ENCODE results near the gene ZNF107. TPM values are rescaled to one million over a fixed set of nuclear protein-coding genes. Genes with fewer than 3 reads are reported as not detected.

The ZNF107 gene
- total and polyA plus RNA-seq, 12 donors, result 0.75 to 2.8 (median 1.7) TPM

DNA sequence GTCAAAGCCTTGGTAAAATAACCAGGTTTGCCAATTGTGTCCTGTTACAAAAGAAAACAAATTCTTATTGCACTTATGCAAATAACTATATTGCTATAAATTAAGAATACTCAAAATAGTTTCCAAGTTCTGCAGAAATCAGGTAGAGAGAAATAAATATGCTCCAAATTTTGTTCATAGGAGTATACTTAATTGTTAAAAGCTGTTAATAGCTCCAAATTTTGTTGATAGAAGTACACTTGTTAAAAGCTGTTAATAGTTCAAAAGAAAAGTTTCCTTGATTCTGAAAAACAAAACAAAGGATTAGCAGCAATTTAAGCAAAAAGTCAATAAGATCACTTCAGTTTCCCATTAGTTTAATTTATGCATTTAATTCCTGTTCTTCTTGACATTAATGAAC lies 81.9 kb downstream of the ZNF107 start:
- peaks cover 0 to 5% (median 0%) of the 10 kb centered on the region in 9 donors for H3K4me1 ChIP-seq
- intact Hi-C loops (cut with DNase I), result no loop called here
- H3K27me3 ChIP-seq, result no peaks in the 10 kb centered on the region
- ATAC-seq (no peak), DNase-seq (no peak)
- H3K4me3 ChIP-seq, result no peak overlapping the region
- no peak overlapping the region for H3K27ac ChIP-seq
- TF ChIP-seq, protein P1, sequence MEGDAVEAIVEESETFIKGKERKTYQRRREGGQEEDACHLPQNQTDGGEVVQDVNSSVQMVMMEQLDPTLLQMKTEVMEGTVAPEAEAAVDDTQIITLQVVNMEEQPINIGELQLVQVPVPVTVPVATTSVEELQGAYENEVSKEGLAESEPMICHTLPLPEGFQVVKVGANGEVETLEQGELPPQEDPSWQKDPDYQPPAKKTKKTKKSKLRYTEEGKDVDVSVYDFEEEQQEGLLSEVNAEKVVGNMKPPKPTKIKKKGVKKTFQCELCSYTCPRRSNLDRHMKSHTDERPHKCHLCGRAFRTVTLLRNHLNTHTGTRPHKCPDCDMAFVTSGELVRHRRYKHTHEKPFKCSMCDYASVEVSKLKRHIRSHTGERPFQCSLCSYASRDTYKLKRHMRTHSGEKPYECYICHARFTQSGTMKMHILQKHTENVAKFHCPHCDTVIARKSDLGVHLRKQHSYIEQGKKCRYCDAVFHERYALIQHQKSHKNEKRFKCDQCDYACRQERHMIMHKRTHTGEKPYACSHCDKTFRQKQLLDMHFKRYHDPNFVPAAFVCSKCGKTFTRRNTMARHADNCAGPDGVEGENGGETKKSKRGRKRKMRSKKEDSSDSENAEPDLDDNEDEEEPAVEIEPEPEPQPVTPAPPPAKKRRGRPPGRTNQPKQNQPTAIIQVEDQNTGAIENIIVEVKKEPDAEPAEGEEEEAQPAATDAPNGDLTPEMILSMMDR (IDR thresholded peaks at IDR 0.05), result no peak
- peaks cover 0 to 38% (median 7%) of the 10 kb centered on the region in 11 donors for H3K9me3 ChIP-seq
- no peaks in the 10 kb centered on the region for H3K36me3 ChIP-seq

DNA sequence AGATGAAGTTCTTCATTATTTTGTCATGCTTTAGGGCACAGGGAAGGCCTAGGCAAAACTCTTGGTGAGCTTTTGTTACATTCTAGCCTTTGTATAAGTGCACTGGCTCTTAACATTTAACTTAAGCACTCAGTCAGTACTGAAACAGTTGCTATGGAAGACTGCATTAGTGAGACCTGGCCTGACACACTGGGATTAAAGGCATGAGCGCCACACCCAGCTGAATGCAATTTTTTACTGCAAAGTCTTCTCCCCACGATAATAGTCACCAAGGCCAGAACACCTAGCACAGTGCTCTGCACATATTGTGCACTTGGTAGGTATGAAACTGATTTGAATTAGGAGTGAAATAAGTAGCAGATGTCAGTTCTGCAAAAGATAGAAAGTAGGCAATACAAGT lies 87.1 kb downstream of the ZNF107 start:
- Histone ChIP-seq H3K4me3 (no peak overlapping the region), H3K36me3 (no peaks in the 10 kb centered on the region), H3K9me3 (peaks cover 0 to 15% (median 2%) of the 10 kb centered on the region in 11 donors), H3K27ac (no peak overlapping the region), H3K4me1 (no peaks in the 10 kb centered on the region), H3K27me3 (no peaks in the 10 kb centered on the region)
- DNase-seq, result no peak
- intact Hi-C loops (cut with DNase I), result no loop called here
- ATAC-seq, result no peak
- TF ChIP-seq, protein P1 (IDR thresholded peaks at IDR 0.05), result no peak
- WGBS, 2 donors, result 78 to 89% methylated on average over 2 of the region's 2 CpGs

DNA sequence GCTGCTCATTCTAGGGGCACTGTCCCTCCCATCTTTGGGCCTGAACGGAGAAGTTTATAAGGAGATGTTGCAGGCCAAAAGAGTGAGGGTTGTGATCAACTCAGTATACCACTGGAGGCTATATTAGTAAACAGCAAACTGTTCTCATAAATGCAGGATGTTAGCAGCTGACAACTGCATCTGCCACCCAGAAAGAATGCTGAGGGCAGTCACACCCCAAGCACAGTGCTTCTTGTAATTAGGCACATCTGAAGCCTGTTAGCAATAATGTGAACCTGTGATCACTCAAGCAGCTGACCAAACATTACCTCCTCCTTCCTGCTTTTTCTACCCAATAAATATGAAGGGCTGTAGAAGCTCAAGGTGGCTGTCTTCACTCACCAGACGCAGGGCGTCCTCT lies 89.9 kb downstream of the ZNF107 start:
- no peaks in the 10 kb centered on the region for H3K27me3 ChIP-seq
- ATAC-seq, result no peak
- no peaks in the 10 kb centered on the region for H3K36me3 ChIP-seq
- H3K27ac ChIP-seq, result no peak overlapping the region
- no peak for DNase-seq
- TF ChIP-seq, protein P1 (IDR thresholded peaks at IDR 0.05), result no peak
- H3K4me3 ChIP-seq, result no peak overlapping the region
- WGBS, 2 donors, result 80 to 85% methylated on average over 3 of the region's 3 CpGs
- intact Hi-C loops (cut with DNase I), result no loop called here
- no peaks in the 10 kb centered on the region for H3K4me1 ChIP-seq
- peaks cover 0 to 5% (median 0%) of the 10 kb centered on the region in 11 donors for H3K9me3 ChIP-seq

DNA sequence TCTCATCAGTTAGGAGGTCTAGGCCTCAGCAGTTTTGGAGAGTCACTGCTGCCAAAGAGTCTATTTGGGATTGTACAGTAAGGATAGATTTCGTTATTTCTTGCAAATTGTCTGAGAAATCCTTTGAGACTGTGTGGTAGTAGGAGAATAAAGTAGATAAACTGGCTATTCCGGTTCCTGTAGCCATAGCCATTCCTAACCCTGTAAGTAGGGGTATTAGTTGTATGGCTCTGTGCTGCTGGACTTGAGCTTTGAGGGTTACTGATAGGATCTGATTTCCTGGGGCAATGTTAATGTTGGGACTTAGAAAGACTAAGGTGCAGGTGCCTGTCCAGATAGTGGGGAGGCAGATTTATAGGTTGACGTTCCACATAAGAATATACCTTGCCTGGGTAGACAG lies 92.2 kb downstream of the ZNF107 start:
- intact Hi-C loops (cut with DNase I), result no loop called here
- Histone ChIP-seq H3K4me1 (no peaks in the 10 kb centered on the region), H3K27ac (no peak overlapping the region), H3K4me3 (no peak overlapping the region), H3K36me3 (no peaks in the 10 kb centered on the region), H3K27me3 (peaks cover 0 to 10% (median 0%) of the 10 kb centered on the region in 7 donors), H3K9me3 (no peaks in the 10 kb centered on the region)
- DNase-seq (no peak), ATAC-seq (no peak)
- TF ChIP-seq, protein P1 (IDR thresholded peaks at IDR 0.05), result no peak
- 72 to 80% methylated on average over 3 of the region's 3 CpGs for WGBS, 2 donors

Small RNA genes lying within 50 kb of the gene (microRNA-seq; reads per million reads assigned to microRNA genes)
- gene MIR6839, result 0 reads per million in 2 donors

Other genes with a start within 250 kb of the ZNF107 start
- 10 to 100 TPM; 16.8 to 28.7 (median 21.4) TPM for gene ZNF680, start 103.1 kb upstream of the ZNF107 start, total RNA-seq
- 10 to 100 TPM in 1 of 2 donors, 1 to 10 TPM in 1; 2.9 to 15.0 TPM for gene ZNF680, start 103.1 kb upstream of the ZNF107 start, polyA plus RNA-seq
- gene ZNF138, start 128.3 kb downstream of the ZNF107 start, total RNA-seq, result 1 to 10 TPM; 3.9 to 6.7 (median 5.1) TPM
- 1 to 10 TPM; 1.4 to 9.1 TPM for gene ZNF138, start 128.3 kb downstream of the ZNF107 start, polyA plus RNA-seq
- gene ZNF273, start 237.1 kb downstream of the ZNF107 start, total RNA-seq, result 1 to 10 TPM in 9 of 10 donors, under 1 TPM in 1; 1.00 to 2.3 (median 1.6) TPM
- 1 to 10 TPM in 1 of 2 donors, under 1 TPM in 1; 0.90 to 3.1 TPM for gene ZNF273, start 237.1 kb downstream of the ZNF107 start, polyA plus RNA-seq

All from heart right ventricle (tissue), 16 donors.